CD4-positive, alpha-beta T cell (primary cell): ENCODE measurements around the gene GIPC1. TPM values are rescaled to one million over a fixed set of nuclear protein-coding genes. Genes with fewer than 3 reads are reported as not detected.

Experiments
- ATAC-seq: fragments of 200-7000 bp; cut with Tn5 transposase; one replicate; pipeline ENCODE4 v1.10.0; 2022; ENCODE audit warnings: mild to moderate bottlenecking; ENCODE audit not compliant: poor library complexity
- CTCF ChIA-PET: fragments of 350-600 bp; sonication (Branson Sonifier 250); formaldehyde crosslinking; loops from one replicate; lab custom pipeline; 2021; ENCODE audit warnings: antibody characterized with exemption, inconsistent platforms; lab: Charles Lee
- POLR2A ChIA-PET: fragments of 350-600 bp; sonication (Branson Sonifier 250); formaldehyde crosslinking; loops from one replicate; lab custom pipeline; 2021; ENCODE audit warnings: antibody characterized with exemption, inconsistent platforms; lab: Charles Lee
- DNase-seq, 14 experiments: peaks; one replicate each; pipeline ENCODE4 v3.0.0-alpha.2; 2013 to 2020; ENCODE audit warnings: mixed read lengths in 2 of 14
- H3K27ac ChIP-seq, 2 donors: one replicate each; pipeline versions ENCODE4 v1.5.1 to v1.7.0; 2013; ENCODE audit warnings: low read length in 2 of 2, low read depth in 1 of 2, mild to moderate bottlenecking in 1 of 2
- H3K27me3 ChIP-seq, 2 experiments: 1 replicate in 1 of 2; 2 replicates in 1 of 2; pipeline versions ENCODE4 v1.6.1 to v1.7.0; 2013; ENCODE audit warnings: low read length in 2 of 2, control low read depth in 1 of 2, mild to moderate bottlenecking in 1 of 2, moderate library complexity in 1 of 2; ENCODE audit not compliant: insufficient read depth in 2 of 2, control insufficient read depth in 1 of 2
- H3K36me3 ChIP-seq: one replicate; pipeline ENCODE4 v1.6.1; 2013; ENCODE audit warnings: low read length, control low read depth; ENCODE audit not compliant: insufficient read depth
- H3K4me1 ChIP-seq: one replicate; pipeline ENCODE4 v1.6.1; 2013; ENCODE audit warnings: low read length, control low read depth; ENCODE audit not compliant: insufficient read depth
- H3K4me3 ChIP-seq: one replicate; pipeline ENCODE4 v1.5.1; 2013; ENCODE audit warnings: mild to moderate bottlenecking, low read length, moderate library complexity
- H3K9me3 ChIP-seq, 2 experiments: 1 replicate in 1 of 2; 2 replicates in 1 of 2; pipeline versions ENCODE4 v1.6.1 to v1.7.0; 2013; ENCODE audit warnings: low read length in 2 of 2, mild to moderate bottlenecking in 2 of 2, control low read depth in 1 of 2, moderate library complexity in 1 of 2; ENCODE audit not compliant: control insufficient read depth in 1 of 2, insufficient read depth in 1 of 2
- H3K27ac Mint-ChIP-seq: one replicate; pipeline ENCODE4 v1.8.0; 2020; ENCODE audit warnings: mixed read lengths
- H3K27me3 Mint-ChIP-seq: one replicate; pipeline ENCODE4 v1.8.0; 2021; ENCODE audit warnings: mixed read lengths
- H3K36me3 Mint-ChIP-seq: one replicate; pipeline ENCODE4 v1.8.0; 2021; ENCODE audit warnings: low read depth, mixed read lengths
- H3K4me1 Mint-ChIP-seq: one replicate; pipeline ENCODE4 v1.8.0; 2021; ENCODE audit warnings: low read depth, mixed read lengths
- H3K4me3 Mint-ChIP-seq: one replicate; pipeline ENCODE4 v1.8.0; 2020; ENCODE audit warnings: mild to moderate bottlenecking, mixed read lengths
- H3K9me3 Mint-ChIP-seq: one replicate; pipeline ENCODE4 v1.8.0; 2020; ENCODE audit warnings: mixed read lengths
- intact Hi-C, 2 experiments: fragments of 100-400 bp; cut with DNase I in 1 of 2; cut with micrococcal nuclease in 1 of 2; formaldehyde crosslinking; loops; one replicate each; pipeline versions ENCODE4 v1.15.1 to v1.9.0; 2023 to 2025; cut with DNase I, micrococcal nuclease
- total RNA-seq, 174 experiments: library from RNA in 2 of 174; stranded (reverse) in 2 of 174; gene quantifications; one replicate each; pipeline ENCODE4 v1.2.3 and lab custom pipeline; 2021 to 2026
- TF ChIP-seq, protein P1 (sequence below): fragments of 200-600 bp; IDR thresholded peaks from one replicate; pipeline ENCODE4 v1.8.0; 2022; ENCODE audit warnings: antibody characterized with exemption, mild to moderate bottlenecking

Gene GIPC1
- total RNA-seq, 2 experiments from 2014 or later = 17.8 to 21.0 TPM

DNA sequence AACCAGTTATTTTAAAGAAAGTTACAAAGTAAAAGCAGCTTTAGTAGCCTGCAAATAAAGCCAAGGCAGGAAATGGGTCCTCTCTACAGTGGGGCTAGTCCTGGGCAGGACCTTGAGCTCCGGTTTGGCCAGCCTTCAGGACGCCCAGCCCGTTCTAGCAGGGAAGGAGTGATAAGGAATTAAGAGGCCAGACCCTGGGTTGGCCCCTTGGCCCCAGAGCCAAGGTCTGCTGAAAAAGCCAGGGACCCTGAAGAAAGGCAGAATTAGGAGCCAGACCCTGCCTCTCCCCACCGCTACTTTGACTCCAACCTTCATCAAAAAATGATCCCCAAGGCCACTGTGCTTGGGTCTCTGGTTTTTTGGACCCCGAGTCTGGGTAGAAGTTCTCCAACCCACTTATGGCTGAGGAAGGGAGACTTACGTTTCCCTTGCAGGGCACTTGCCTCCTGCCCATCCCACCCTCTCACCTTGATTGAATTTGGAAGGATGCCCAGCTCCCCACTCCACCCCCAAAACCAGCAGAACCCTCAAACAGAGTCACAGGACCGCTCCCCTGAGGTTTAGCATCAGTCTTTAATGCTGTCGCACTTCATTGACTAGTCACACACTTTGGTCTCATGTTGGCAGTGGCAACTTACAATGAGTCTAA, 18.4 kb upstream of the GIPC1 start:
- peaks cover 75% of the 10 kb centered on the region for H3K4me1 Mint-ChIP-seq
- peak overlapping the region; percentile 92 for H3K4me3 Mint-ChIP-seq
- ChIA-PET POLR2A (interaction anchor here (1.1 to 1.2 kb wide), 3 partner anchors 8 to 10 kb away, joined by 4 to 12 read pairs (median 4); no protein-coding TSS in a partner anchor), CTCF (interaction anchor here (0.7 to 1.5 kb wide), 2 partner anchors 22 to 37 kb away, joined by 3 to 5 read pairs; no protein-coding TSS in a partner anchor)
- H3K27me3 Mint-ChIP-seq = no peaks in the 10 kb centered on the region
- H3K27ac ChIP-seq = no peak overlapping the region
- peak overlapping the region; percentile 92 for H3K27ac Mint-ChIP-seq
- no peaks in the 10 kb centered on the region for H3K9me3 ChIP-seq
- TF ChIP-seq, protein P1, sequence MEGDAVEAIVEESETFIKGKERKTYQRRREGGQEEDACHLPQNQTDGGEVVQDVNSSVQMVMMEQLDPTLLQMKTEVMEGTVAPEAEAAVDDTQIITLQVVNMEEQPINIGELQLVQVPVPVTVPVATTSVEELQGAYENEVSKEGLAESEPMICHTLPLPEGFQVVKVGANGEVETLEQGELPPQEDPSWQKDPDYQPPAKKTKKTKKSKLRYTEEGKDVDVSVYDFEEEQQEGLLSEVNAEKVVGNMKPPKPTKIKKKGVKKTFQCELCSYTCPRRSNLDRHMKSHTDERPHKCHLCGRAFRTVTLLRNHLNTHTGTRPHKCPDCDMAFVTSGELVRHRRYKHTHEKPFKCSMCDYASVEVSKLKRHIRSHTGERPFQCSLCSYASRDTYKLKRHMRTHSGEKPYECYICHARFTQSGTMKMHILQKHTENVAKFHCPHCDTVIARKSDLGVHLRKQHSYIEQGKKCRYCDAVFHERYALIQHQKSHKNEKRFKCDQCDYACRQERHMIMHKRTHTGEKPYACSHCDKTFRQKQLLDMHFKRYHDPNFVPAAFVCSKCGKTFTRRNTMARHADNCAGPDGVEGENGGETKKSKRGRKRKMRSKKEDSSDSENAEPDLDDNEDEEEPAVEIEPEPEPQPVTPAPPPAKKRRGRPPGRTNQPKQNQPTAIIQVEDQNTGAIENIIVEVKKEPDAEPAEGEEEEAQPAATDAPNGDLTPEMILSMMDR = no peak
- H3K4me1 ChIP-seq = peaks cover 44% of the 10 kb centered on the region
- intact Hi-C loops = no loop called here
- H3K36me3 Mint-ChIP-seq = peaks cover 60% of the 10 kb centered on the region
- DNase-seq (peak in 1 of 14 experiments; percentile 50), ATAC-seq (no peak)
- H3K36me3 ChIP-seq = peaks cover 31% of the 10 kb centered on the region
- H3K27me3 ChIP-seq = no peaks in the 10 kb centered on the region
- H3K9me3 Mint-ChIP-seq = no peaks in the 10 kb centered on the region
- no peak overlapping the region for H3K4me3 ChIP-seq

DNA sequence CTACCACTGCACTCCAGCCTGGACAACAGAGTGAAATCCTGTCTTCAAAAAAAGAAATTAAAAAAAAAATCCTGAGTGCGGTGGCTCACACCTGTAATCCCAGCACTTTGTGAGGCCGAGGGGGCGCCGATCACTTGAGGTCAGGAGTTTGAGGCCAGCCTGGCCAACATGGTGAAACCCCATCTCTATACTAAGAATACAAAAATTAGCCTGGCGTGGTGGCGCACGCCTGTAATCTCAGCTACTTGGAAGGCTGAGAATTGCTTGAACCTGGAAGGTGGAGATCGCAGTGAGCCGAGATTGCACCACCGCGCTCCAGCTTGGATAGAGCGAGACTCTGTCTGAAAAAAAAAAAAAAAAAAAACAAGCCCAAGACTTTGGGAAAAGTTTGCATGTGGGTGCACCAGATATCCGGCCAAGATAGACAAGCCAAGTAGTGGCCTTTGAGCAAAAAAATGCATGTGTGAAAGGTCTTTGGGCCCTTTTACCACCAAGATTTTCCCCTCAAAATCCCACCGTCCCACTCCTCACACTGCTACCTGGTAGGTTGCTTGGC, 16.6 kb upstream of the GIPC1 start:
- no peak for DNase-seq
- Histone ChIP-seq H3K4me3 (no peak overlapping the region), H3K36me3 (peaks cover 31% of the 10 kb centered on the region), H3K27me3 (no peaks in the 10 kb centered on the region), H3K9me3 (no peaks in the 10 kb centered on the region), H3K27ac (no peak overlapping the region), H3K4me1 (peaks cover 52% of the 10 kb centered on the region)
- Mint-ChIP-seq H3K4me3 (peak overlapping the region; percentile 34), H3K4me1 (peaks cover 75% of the 10 kb centered on the region), H3K27ac (peak overlapping the region; percentile 92), H3K36me3 (peaks cover 49% of the 10 kb centered on the region), H3K27me3 (no peaks in the 10 kb centered on the region), H3K9me3 (no peaks in the 10 kb centered on the region)
- TF ChIP-seq, protein P1 = no peak
- CTCF ChIA-PET = no interaction called here
- intact Hi-C loops = no loop called here
- POLR2A ChIA-PET = interaction anchor here (0.7 to 10.0 kb wide), 3 partner anchors 7 to 862 kb away, joined by 3 to 430 read pairs (median 3); partner anchors contain the start of genes DNAJB1 and GIPC1
- ATAC-seq = no peak

DNA sequence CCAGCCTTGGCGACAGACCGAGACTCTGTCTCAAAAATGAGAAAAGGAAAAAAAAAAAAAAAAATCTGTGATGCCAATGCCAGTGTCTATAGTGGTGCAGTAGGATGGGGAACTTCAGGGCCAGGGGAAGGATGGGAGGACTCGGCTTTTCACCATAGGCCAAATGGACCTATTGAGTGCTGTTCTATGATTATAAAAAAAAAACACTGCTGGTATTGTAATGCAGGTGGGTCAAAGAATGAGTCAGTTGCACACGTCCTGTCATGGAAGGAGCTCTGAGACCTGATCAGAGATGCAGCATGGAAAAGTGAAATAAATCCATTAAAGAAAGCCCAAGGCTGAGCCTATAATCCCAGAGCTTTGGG, 15.3 kb upstream of the GIPC1 start:
- H3K27me3 ChIP-seq = no peaks in the 10 kb centered on the region
- ATAC-seq = no peak
- no peak overlapping the region for H3K4me3 ChIP-seq
- TF ChIP-seq, protein P1 = no peak
- POLR2A ChIA-PET = interaction anchor here (1.0 to 10.0 kb wide), 2 partner anchors 9 to 15 kb away, joined by 3 to 430 read pairs; partner anchors contain the start of genes DNAJB1 and GIPC1
- Mint-ChIP-seq H3K4me1 (peaks cover 80% of the 10 kb centered on the region), H3K4me3 (peak overlapping the region; percentile 45), H3K9me3 (no peaks in the 10 kb centered on the region), H3K27me3 (no peaks in the 10 kb centered on the region), H3K36me3 (peaks cover 36% of the 10 kb centered on the region), H3K27ac (peak overlapping the region; percentile 58)
- H3K9me3 ChIP-seq = no peaks in the 10 kb centered on the region
- intact Hi-C loops = no loop called here
- peaks cover 24% of the 10 kb centered on the region for H3K36me3 ChIP-seq
- H3K4me1 ChIP-seq = peaks cover 54% of the 10 kb centered on the region
- CTCF ChIA-PET = interaction anchor here (2.3 kb wide), 1 partner anchor 40 kb away, joined by 7 read pairs; no protein-coding TSS in a partner anchor
- H3K27ac ChIP-seq = no peak overlapping the region
- no peak for DNase-seq
